SK-N-SH (cell line): Measurements from ENCODE around the gene PTTG1IP2. TPM values are rescaled to one million over a fixed set of nuclear protein-coding genes. Genes with fewer than 3 reads are reported as not detected.

Source experiments
- CTCF ChIA-PET: fragments of 300-600, 350-600 bp; formaldehyde crosslinking; extraction: SDS; loops from one replicate; lab custom pipeline; 2021; lab: Yijun Ruan, JAX
- POLR2A ChIA-PET: fragments of 350-600 bp; sonication (Branson Sonifier 250); formaldehyde crosslinking; extraction: SDS; loops from one replicate; lab custom pipeline; 2020; ENCODE audit warnings: antibody characterized with exemption, inconsistent platforms; lab: Yijun Ruan, JAX
- DNase-seq: peaks from one replicate; pipeline ENCODE4 v3.0.0; 2012
- H2AFZ ChIP-seq: fragments of 200-600 bp; sonication (generic); 2 replicates; pipeline ENCODE4 v1.8.1; 2016; ENCODE audit warnings: antibody characterized with exemption, mild to moderate bottlenecking, low read depth
- H3F3A ChIP-seq: fragments of 200-600 bp; sonication (generic); replicated peaks from 2 replicates; pipeline ENCODE3; 2016; ENCODE audit warnings: antibody characterized with exemption, mild to moderate bottlenecking; ENCODE audit not compliant: insufficient read depth
- H3K27ac ChIP-seq, 2 experiments: fragments of 200-500 bp in 1 of 2; fragments of 200-600 bp in 1 of 2; sonication (Bioruptor generic) in 1 of 2; sonication (generic), shearing (Covaris generic) in 1 of 2; 2 replicates each; pipeline versions ENCODE4 v1.5.1 to v1.6.1; 2014 to 2016; ENCODE audit warnings: low read depth in 2 of 2, inconsistent platforms in 1 of 2, low read length in 1 of 2, mild to moderate bottlenecking in 1 of 2, mixed read lengths in 1 of 2
- H3K27me3 ChIP-seq: fragments of 200-600 bp; sonication (generic), shearing (Covaris generic); 2 replicates; pipeline ENCODE4 v1.6.1; 2016; ENCODE audit warnings: mixed run types; ENCODE audit not compliant: insufficient read depth
- H3K36me3 ChIP-seq, 2 experiments: fragments of 200-500 bp in 1 of 2; fragments of 200-600 bp in 1 of 2; sonication (Bioruptor generic) in 1 of 2; sonication (generic) in 1 of 2; replicated peaks in 1 of 2; 2 replicates each; pipeline versions ENCODE3 to v1.5.1; 2014 to 2016; ENCODE audit warnings: low read length in 1 of 2, mild to moderate bottlenecking in 1 of 2; ENCODE audit not compliant: insufficient read depth in 2 of 2, control insufficient read depth in 1 of 2
- H3K4me1 ChIP-seq, 2 experiments: fragments of 200-500 bp in 1 of 2; fragments of 200-600 bp in 1 of 2; sonication (Bioruptor generic) in 1 of 2; sonication (generic), shearing (Covaris generic) in 1 of 2; 2 replicates each; pipeline versions ENCODE4 v1.5.1 to v1.6.1; 2014 to 2016; ENCODE audit warnings: low read depth in 1 of 2, low read length in 1 of 2, mixed run types in 1 of 2; ENCODE audit not compliant: insufficient read depth in 2 of 2, control insufficient read depth in 1 of 2
- H3K4me2 ChIP-seq: fragments of 200-600 bp; sonication (generic), shearing (Covaris generic); 2 replicates; pipeline ENCODE4 v1.6.1; 2017; ENCODE audit warnings: mixed run types
- H3K4me3 ChIP-seq, 2 experiments: fragments of 200-500 bp in 1 of 2; fragments of 200-600 bp in 1 of 2; sonication (Bioruptor generic) in 1 of 2; sonication (generic), shearing (Covaris generic) in 1 of 2; 2 replicates each; pipeline versions ENCODE4 v1.5.1 to v1.8.1; 2014 to 2016; ENCODE audit warnings: low read depth in 2 of 2, inconsistent platforms in 1 of 2, low read length in 1 of 2, mild to moderate bottlenecking in 1 of 2, mixed read lengths in 1 of 2, moderate library complexity in 1 of 2
- H3K79me2 ChIP-seq: fragments of 200-600 bp; sonication (generic); 2 replicates; pipeline ENCODE4 v1.8.1; 2017; ENCODE audit warnings: mild to moderate bottlenecking; ENCODE audit not compliant: insufficient read depth
- H3K9ac ChIP-seq: fragments of 200-600 bp; sonication (generic); 2 replicates; pipeline ENCODE4 v1.6.1; 2017; ENCODE audit warnings: mixed run types
- H3K9me2 ChIP-seq: fragments of 200-600 bp; sonication (generic); 2 replicates; pipeline ENCODE4 v1.6.1; 2017; ENCODE audit warnings: mixed run types
- H3K9me3 ChIP-seq: fragments of 200-600 bp; sonication (generic); 2 replicates; pipeline ENCODE4 v1.6.1; 2017; ENCODE audit warnings: mixed run types, mild to moderate bottlenecking, moderate library complexity
- H4K20me1 ChIP-seq: fragments of 200-600 bp; sonication (generic); 2 replicates; pipeline ENCODE4 v1.6.1; 2017; ENCODE audit warnings: mild to moderate bottlenecking, mixed run types; ENCODE audit not compliant: insufficient read depth
- EZH2phosphoT487 ChIP-seq: fragments of 200-600 bp; sonication (generic); IDR thresholded peaks from 2 replicates; pipeline ENCODE4 v1.6.1; 2017; ENCODE audit warnings: low read depth, mixed run types, mild to moderate bottlenecking, antibody characterized with exemption, moderate library complexity, borderline replicate concordance
- FOSL2 ChIP-seq: IDR thresholded peaks from 2 replicates; pipeline ENCODE4 v1.4.0; 2012; ENCODE audit warnings: low read depth, mild to moderate bottlenecking, moderate library complexity, borderline replicate concordance
- FOXM1 ChIP-seq: IDR thresholded peaks from 2 replicates; pipeline ENCODE4 v1.4.0; 2012; ENCODE audit warnings: low read depth, mild to moderate bottlenecking
- POLR2AphosphoS5 ChIP-seq: IDR thresholded peaks from 2 replicates; pipeline ENCODE4 v1.6.1; 2012; ENCODE audit warnings: low read depth, low read length
- RAD21 ChIP-seq: IDR thresholded peaks from 2 replicates; pipeline ENCODE4 v1.6.1; 2012; ENCODE audit warnings: mild to moderate bottlenecking, low read length
- SIN3A ChIP-seq: IDR thresholded peaks from 2 replicates; pipeline ENCODE4 v1.6.1; 2012; ENCODE audit warnings: low read depth, mild to moderate bottlenecking, low read length, moderate library complexity, borderline replicate concordance
- TEAD4 ChIP-seq: IDR thresholded peaks from 2 replicates; pipeline ENCODE4 v1.4.0; 2012; ENCODE audit warnings: mild to moderate bottlenecking, borderline replicate concordance; ENCODE audit not compliant: insufficient read depth
- WGBS: methylation state at CpG from one replicate; pipeline ENCODE4 v1.1.6; 2017; ENCODE audit warnings: low lambda C conversion rate; 5-methylcytosine and 5-hydroxymethylcytosine counted together
- polyA plus RNA-seq, 3 experiments: library from polyadenylated mRNA; depleted of rRNA; stranded (reverse); fragments of >200 nt; gene quantifications; 2 replicates each; pipeline ENCODE4 v1.2.3, GENCODE V29; 2012
- TF ChIP-seq, protein P1 (sequence below): fragments of 200-600 bp; sonication (generic); IDR thresholded peaks from 2 replicates; pipeline ENCODE4 v1.6.1; 2017; ENCODE audit warnings: antibody characterized with exemption, mild to moderate bottlenecking, moderate library complexity
- TF ChIP-seq, protein P2 (sequence below): IDR thresholded peaks from 2 replicates; pipeline ENCODE4 v1.6.1; 2012; ENCODE audit warnings: mild to moderate bottlenecking, low read depth, low read length, moderate library complexity
- TF ChIP-seq, protein P3 (sequence below): IDR thresholded peaks from 2 replicates; pipeline ENCODE4 v1.4.0; 2012; ENCODE audit warnings: low read depth
- TF ChIP-seq, protein P4 (sequence below): fragments of 150-350 bp; IDR thresholded peaks from 2 replicates; pipeline ENCODE4 v1.6.1; 2017; ENCODE audit warnings: antibody characterized with exemption, low read length, low read depth, borderline replicate concordance

The PTTG1IP2 gene
- polyA plus RNA-seq, 1 of the 3 experiments (the other 2 are of a cell fraction) = not detected

DNA sequence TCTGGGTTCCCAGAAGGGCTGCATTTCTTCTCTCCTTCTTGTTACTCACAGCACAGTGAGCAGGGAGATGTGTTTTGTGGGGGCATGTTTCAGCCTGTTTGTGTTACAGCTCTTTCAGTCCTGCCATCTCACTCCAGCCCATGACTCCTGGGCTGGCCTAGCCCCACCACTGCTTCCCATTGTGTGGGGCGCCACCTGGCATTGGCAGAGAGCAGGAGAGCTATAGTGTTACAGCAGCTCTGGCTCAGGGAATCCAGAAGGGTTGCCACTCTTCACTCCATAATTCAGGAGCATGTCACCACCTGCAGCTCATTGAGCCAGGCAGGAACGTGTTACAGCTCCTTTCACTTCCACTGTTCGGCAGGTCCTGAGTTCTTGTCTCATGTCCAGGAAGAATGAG lies 36.2 kb upstream of the PTTG1IP2 start:
- no peaks in the 10 kb centered on the region for H3K27me3 ChIP-seq
- no peaks in the 10 kb centered on the region for H3F3A ChIP-seq
- H3K9me2 ChIP-seq = no peaks in the 10 kb centered on the region
- ChIA-PET CTCF (interaction anchor here (0.9 to 9.0 kb wide), 4 partner anchors 10 to 280 kb away, joined by 3 to 120 read pairs (median 6); partner anchors contain the start of genes CDK14 and STEAP1), POLR2A (no interaction called here)
- no peaks in the 10 kb centered on the region for H3K36me3 ChIP-seq
- H3K4me1 ChIP-seq = no peaks in the 10 kb centered on the region
- no peak overlapping the region for H3K4me3 ChIP-seq
- no peaks in the 10 kb centered on the region for H3K79me2 ChIP-seq
- no peaks in the 10 kb centered on the region for H3K9me3 ChIP-seq
- no peak for DNase-seq
- no peak overlapping the region for H3K9ac ChIP-seq
- no peak overlapping the region for H3K27ac ChIP-seq
- 57% methylated on average over 3 of the region's 3 CpGs for WGBS
- TF ChIP-seq FOXM1 = no peak
- TF ChIP-seq SIN3A = no peak
- TF ChIP-seq FOSL2 = no peak
- TF ChIP-seq EZH2phosphoT487 = no peak
- no peak for TF ChIP-seq POLR2AphosphoS5
- TF ChIP-seq, protein P1, sequence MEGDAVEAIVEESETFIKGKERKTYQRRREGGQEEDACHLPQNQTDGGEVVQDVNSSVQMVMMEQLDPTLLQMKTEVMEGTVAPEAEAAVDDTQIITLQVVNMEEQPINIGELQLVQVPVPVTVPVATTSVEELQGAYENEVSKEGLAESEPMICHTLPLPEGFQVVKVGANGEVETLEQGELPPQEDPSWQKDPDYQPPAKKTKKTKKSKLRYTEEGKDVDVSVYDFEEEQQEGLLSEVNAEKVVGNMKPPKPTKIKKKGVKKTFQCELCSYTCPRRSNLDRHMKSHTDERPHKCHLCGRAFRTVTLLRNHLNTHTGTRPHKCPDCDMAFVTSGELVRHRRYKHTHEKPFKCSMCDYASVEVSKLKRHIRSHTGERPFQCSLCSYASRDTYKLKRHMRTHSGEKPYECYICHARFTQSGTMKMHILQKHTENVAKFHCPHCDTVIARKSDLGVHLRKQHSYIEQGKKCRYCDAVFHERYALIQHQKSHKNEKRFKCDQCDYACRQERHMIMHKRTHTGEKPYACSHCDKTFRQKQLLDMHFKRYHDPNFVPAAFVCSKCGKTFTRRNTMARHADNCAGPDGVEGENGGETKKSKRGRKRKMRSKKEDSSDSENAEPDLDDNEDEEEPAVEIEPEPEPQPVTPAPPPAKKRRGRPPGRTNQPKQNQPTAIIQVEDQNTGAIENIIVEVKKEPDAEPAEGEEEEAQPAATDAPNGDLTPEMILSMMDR = no peak
- TF ChIP-seq, protein P2, sequence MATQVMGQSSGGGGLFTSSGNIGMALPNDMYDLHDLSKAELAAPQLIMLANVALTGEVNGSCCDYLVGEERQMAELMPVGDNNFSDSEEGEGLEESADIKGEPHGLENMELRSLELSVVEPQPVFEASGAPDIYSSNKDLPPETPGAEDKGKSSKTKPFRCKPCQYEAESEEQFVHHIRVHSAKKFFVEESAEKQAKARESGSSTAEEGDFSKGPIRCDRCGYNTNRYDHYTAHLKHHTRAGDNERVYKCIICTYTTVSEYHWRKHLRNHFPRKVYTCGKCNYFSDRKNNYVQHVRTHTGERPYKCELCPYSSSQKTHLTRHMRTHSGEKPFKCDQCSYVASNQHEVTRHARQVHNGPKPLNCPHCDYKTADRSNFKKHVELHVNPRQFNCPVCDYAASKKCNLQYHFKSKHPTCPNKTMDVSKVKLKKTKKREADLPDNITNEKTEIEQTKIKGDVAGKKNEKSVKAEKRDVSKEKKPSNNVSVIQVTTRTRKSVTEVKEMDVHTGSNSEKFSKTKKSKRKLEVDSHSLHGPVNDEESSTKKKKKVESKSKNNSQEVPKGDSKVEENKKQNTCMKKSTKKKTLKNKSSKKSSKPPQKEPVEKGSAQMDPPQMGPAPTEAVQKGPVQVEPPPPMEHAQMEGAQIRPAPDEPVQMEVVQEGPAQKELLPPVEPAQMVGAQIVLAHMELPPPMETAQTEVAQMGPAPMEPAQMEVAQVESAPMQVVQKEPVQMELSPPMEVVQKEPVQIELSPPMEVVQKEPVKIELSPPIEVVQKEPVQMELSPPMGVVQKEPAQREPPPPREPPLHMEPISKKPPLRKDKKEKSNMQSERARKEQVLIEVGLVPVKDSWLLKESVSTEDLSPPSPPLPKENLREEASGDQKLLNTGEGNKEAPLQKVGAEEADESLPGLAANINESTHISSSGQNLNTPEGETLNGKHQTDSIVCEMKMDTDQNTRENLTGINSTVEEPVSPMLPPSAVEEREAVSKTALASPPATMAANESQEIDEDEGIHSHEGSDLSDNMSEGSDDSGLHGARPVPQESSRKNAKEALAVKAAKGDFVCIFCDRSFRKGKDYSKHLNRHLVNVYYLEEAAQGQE = no peak
- TF ChIP-seq, protein P3, sequence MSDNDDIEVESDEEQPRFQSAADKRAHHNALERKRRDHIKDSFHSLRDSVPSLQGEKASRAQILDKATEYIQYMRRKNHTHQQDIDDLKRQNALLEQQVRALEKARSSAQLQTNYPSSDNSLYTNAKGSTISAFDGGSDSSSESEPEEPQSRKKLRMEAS = no peak
- TF ChIP-seq, protein P4, sequence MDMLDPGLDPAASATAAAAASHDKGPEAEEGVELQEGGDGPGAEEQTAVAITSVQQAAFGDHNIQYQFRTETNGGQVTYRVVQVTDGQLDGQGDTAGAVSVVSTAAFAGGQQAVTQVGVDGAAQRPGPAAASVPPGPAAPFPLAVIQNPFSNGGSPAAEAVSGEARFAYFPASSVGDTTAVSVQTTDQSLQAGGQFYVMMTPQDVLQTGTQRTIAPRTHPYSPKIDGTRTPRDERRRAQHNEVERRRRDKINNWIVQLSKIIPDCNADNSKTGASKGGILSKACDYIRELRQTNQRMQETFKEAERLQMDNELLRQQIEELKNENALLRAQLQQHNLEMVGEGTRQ = no peak
- no peak for TF ChIP-seq RAD21
- TF ChIP-seq TEAD4 = no peak
- H2AFZ ChIP-seq = no peak overlapping the region
- no peak overlapping the region for H3K4me2 ChIP-seq
- H4K20me1 ChIP-seq = no peaks in the 10 kb centered on the region
